Cardiac fibroblast (primary cell): Measurements from ENCODE around the gene SAMMSON.

Experiments
- DNase-seq, 2 donors: peaks; one replicate each; pipeline versions ENCODE4 v3.0.0 to v3.0.0-alpha.2; 2010; ENCODE audit warnings: low read depth in 2 of 2
- H3K4me3 ChIP-seq, 2 donors: replicated peaks in 1 of 2; 1 replicate in 1 of 2; 2 replicates in 1 of 2; pipeline ENCODE4 v1.5.1; 2011; ENCODE audit warnings: low read depth in 2 of 2, low read length in 2 of 2, mild to moderate bottlenecking in 2 of 2, moderate library complexity in 1 of 2
- CTCF ChIP-seq: IDR thresholded peaks from one replicate; pipeline ENCODE4 v1.5.1; 2011; ENCODE audit warnings: low read depth, mild to moderate bottlenecking, low read length, inconsistent platforms

Gene SAMMSON

GRCh38 chr3:70040386-70040785, 40.9 kb downstream of the SAMMSON start:
- no peak for TF ChIP-seq CTCF
- no peak overlapping the region for H3K4me3 ChIP-seq
- DNase-seq = no peak

- H3K4me3 ChIP-seq = no peak overlapping the region
- no peak for TF ChIP-seq CTCF
- no peak for DNase-seq
These were observed 43.1 kb downstream of the SAMMSON start for GRCh38 chr3:70042641-70043040.

- peak; percentile 28 to 29 for DNase-seq
- no peak overlapping the region for H3K4me3 ChIP-seq
- no peak for TF ChIP-seq CTCF
These were observed 50.2 kb downstream of the SAMMSON start for GRCh38 chr3:70049761-70050160.

GRCh38 chr3:70053293-70053692, 53.8 kb downstream of the SAMMSON start:
- H3K4me3 ChIP-seq = no peak overlapping the region
- TF ChIP-seq CTCF = no peak
- DNase-seq = peak in 1 of 2 donors; percentile 5

- DNase-seq = no peak
- TF ChIP-seq CTCF = no peak
These were observed 56.5 kb downstream of the SAMMSON start for GRCh38 chr3:70056081-70056480.

GRCh38 chr3:70057426-70057825, 57.9 kb downstream of the SAMMSON start:
- no peak for TF ChIP-seq CTCF
- H3K4me3 ChIP-seq = no peak overlapping the region

More at GRCh38 chr3:70056081-70056480, 56.5 kb downstream of the SAMMSON start:
- no peak overlapping the region for H3K4me3 ChIP-seq

GRCh38 chr3:70061096-70061495, 61.6 kb downstream of the SAMMSON start:
- DNase-seq = no peak
- TF ChIP-seq CTCF = no peak
- H3K4me3 ChIP-seq = no peak overlapping the region

More at GRCh38 chr3:70057426-70057825, 57.9 kb downstream of the SAMMSON start:
- no peak for DNase-seq
